Upper lobe of right lung (tissue), 1 donor: Measurements from ENCODE around the gene PAWR. TPM values are rescaled to one million over a fixed set of nuclear protein-coding genes. Genes with fewer than 3 reads are reported as not detected.

Source experiments
- ATAC-seq: fragments of 200-7000 bp; cut with Tn5 transposase; one replicate; pipeline ENCODE4 v1.9.1; 2020; ENCODE audit warnings: mild to moderate bottlenecking, moderate library complexity
- DNase-seq: peaks from one replicate; pipeline ENCODE4 v3.0.0-alpha.2; 2020
- H3K27ac ChIP-seq: fragments of 200-600 bp; one replicate; pipeline ENCODE4 v1.8.0; 2022
- H3K27me3 ChIP-seq: fragments of 200-600 bp; one replicate; pipeline ENCODE4 v1.8.0; 2022; ENCODE audit warnings: mild to moderate bottlenecking
- H3K36me3 ChIP-seq: fragments of 200-600 bp; one replicate; pipeline ENCODE4 v1.8.0; 2022
- H3K4me1 ChIP-seq: fragments of 200-600 bp; one replicate; pipeline ENCODE4 v1.8.0; 2022
- H3K4me3 ChIP-seq: fragments of 200-600 bp; one replicate; pipeline ENCODE4 v1.8.0; 2022; ENCODE audit warnings: mild to moderate bottlenecking
- H3K9me3 ChIP-seq: fragments of 200-600 bp; one replicate; pipeline ENCODE4 v1.8.0; 2022
- intact Hi-C: fragments of 100-400 bp; cut with DNase I; formaldehyde crosslinking; loops from one replicate; pipeline ENCODE4 v1.11.0; 2022
- total RNA-seq: library from RNA; stranded (reverse); fragmentation: NEBNext Ultra II Directional; extraction: Animal tissue kit (Norgen Biotek cat#: 25700); gene quantifications from one replicate; pipeline ENCODE4 v1.2.1, GENCODE V29; 2021
- TF ChIP-seq, protein P1 (sequence below): fragments of 200-600 bp; IDR thresholded peaks from one replicate; pipeline ENCODE4 v1.8.0; 2022; ENCODE audit warnings: antibody characterized with exemption
- donor health status: DM: no; HTN: yes; CAD: no; lungs with severe emphysema.

Gene PAWR
- total RNA-seq, 1 donor from 2014 or later: 73.5 TPM

DNA sequence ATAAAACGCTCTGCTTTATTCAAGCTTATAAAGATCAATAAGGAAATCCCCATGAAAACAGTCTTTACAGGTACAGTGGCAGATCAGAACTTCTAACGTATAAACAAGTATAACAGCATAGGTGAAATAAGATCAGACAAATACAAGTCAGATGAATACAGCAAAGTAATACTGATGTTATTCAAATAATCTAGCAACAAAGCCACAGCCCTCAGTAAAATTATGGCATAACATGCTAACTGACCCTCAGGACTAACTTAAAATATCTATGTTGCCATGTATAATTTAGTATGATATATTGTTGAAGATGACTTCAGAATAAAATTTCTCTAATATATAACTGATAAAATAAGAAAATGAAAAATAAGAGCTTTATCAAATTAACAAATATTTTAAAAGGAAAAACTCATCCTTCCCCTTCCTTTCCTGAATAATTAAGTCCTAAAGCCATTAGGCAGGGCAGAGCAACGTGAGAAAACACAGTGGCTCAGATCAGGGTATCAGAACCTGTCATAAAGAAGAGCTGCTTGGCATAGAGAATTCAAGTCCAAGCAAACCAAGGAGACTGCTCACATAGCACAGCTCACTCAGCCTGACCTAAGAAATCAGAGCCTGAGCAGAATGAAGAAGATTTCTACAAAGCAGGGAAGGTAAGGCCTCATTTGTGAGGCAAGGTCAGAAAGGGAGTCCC lies 70.7 kb downstream of the PAWR start:
- no peak for ATAC-seq
- Histone ChIP-seq H3K4me3 (no peak overlapping the region), H3K36me3 (peaks cover 15% of the 10 kb centered on the region)

DNA sequence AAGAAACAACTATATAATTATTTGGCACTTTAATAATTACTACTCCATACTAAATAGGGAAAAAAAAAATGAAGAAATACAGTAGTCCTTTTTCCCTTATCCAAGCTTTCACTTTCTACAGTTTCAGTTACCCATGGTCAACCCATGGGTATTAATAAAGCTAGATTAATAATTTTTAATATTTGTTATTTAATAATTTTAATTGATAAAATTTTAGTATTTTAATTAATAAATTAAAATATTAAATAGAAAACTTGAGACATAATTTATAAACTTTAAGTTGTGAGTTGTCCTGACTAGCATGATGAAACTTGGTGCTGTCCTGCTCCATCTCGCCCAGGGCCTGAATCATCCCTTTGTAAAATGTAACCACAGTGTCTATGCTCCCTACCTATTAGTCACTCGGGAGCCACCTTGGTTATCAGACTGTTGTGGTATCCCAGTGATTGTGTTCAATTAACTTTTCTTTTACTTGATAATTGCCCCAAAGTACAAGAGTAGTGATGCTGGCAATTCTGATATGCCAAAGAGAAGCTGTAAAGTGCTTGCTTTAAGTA lies 71.8 kb downstream of the PAWR start:
- Histone ChIP-seq H3K27me3 (no peaks in the 10 kb centered on the region), H3K4me1 (no peaks in the 10 kb centered on the region), H3K27ac (no peak overlapping the region), H3K36me3 (peaks cover 15% of the 10 kb centered on the region), H3K9me3 (no peaks in the 10 kb centered on the region), H3K4me3 (no peak overlapping the region)
- DNase-seq: no peak
- intact Hi-C loops: no loop called here
- TF ChIP-seq, protein P1, sequence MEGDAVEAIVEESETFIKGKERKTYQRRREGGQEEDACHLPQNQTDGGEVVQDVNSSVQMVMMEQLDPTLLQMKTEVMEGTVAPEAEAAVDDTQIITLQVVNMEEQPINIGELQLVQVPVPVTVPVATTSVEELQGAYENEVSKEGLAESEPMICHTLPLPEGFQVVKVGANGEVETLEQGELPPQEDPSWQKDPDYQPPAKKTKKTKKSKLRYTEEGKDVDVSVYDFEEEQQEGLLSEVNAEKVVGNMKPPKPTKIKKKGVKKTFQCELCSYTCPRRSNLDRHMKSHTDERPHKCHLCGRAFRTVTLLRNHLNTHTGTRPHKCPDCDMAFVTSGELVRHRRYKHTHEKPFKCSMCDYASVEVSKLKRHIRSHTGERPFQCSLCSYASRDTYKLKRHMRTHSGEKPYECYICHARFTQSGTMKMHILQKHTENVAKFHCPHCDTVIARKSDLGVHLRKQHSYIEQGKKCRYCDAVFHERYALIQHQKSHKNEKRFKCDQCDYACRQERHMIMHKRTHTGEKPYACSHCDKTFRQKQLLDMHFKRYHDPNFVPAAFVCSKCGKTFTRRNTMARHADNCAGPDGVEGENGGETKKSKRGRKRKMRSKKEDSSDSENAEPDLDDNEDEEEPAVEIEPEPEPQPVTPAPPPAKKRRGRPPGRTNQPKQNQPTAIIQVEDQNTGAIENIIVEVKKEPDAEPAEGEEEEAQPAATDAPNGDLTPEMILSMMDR: no peak
- no peak for ATAC-seq

More for the DNA sequence above, 70.7 kb downstream of the PAWR start:
- no peaks in the 10 kb centered on the region for H3K4me1 ChIP-seq
- H3K27ac ChIP-seq: no peak overlapping the region
- TF ChIP-seq, protein P1: no peak
- intact Hi-C loops: no loop called here
- H3K27me3 ChIP-seq: no peaks in the 10 kb centered on the region
- no peaks in the 10 kb centered on the region for H3K9me3 ChIP-seq
- no peak for DNase-seq

DNA sequence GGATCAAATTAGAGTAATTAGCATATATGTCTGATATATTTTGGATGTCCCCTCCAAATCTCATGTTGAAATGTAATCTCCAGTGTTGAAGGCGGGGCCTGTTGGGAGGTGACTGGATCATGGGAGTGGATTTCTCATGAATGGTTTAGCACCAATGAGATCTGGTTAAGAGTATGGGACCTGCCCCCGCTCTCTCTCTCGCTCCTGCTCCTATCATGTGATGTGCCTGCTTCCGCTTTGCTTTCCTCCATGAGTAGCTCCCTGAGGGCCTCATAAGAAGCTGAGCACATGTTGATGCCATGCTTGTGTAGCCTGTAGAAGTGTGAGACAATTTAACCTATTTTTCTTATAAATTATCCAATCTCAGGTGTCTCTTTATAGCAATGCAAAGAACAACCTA lies 73.1 kb downstream of the PAWR start:
- TF ChIP-seq, protein P1: no peak
- H3K36me3 ChIP-seq: peaks cover 15% of the 10 kb centered on the region
- intact Hi-C loops: no loop called here

DNA sequence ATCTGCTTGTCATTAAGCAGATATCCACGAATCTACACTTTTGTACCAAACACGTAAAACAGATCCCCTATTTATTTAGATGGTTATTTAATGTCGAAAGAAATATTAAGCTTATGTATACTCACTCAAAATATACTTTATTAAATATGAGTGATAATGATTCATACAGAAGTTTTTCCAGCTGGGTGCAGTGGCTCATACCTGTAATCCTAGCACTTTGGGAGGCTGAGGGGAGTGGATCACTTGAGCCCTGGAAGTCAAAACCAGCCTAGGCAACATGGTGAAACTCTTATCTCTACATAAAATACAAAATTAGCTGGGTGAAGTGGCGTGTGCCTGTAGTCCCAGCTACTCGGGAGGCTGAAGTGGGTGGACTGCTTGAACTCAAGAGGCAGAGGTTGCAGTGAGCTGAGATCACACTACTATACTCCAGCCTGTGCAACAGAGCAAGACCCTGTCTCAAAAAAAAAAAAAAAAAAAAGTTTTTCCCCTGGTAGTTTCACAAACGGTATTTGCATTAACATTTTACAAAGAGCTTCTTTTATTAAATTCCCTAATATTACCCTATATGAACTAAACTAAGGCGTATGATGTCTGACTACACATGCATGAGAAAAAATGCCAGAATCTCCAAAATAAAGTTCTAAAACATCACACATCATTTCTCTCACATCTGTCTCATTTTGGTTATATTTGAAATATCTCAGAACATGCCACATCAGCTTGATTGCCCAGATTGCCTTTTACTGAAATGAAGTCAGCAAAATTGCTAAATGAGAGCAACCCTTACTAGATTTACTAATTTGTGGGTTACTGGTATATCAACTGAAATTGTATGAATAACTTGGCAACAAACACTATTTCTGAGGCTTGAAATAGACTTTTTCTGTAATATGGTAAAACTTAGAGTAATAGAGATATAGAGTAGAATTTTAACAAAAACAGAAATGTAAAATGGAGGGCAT lies 74.9 kb downstream of the PAWR start:
- ATAC-seq (peak; percentile 66), DNase-seq (no peak)
- H3K4me1 ChIP-seq: no peaks in the 10 kb centered on the region
- H3K36me3 ChIP-seq: peaks cover 15% of the 10 kb centered on the region
- no peak overlapping the region for H3K4me3 ChIP-seq
- TF ChIP-seq, protein P1: no peak
- H3K27ac ChIP-seq: no peak overlapping the region
- intact Hi-C loops: no loop called here
- no peaks in the 10 kb centered on the region for H3K27me3 ChIP-seq
- no peaks in the 10 kb centered on the region for H3K9me3 ChIP-seq

More for the DNA sequence above, 73.1 kb downstream of the PAWR start:
- Histone ChIP-seq H3K4me1 (no peaks in the 10 kb centered on the region), H3K27me3 (no peaks in the 10 kb centered on the region), H3K4me3 (no peak overlapping the region), H3K27ac (no peak overlapping the region), H3K9me3 (no peaks in the 10 kb centered on the region)
- ATAC-seq: no peak
- no peak for DNase-seq

DNA sequence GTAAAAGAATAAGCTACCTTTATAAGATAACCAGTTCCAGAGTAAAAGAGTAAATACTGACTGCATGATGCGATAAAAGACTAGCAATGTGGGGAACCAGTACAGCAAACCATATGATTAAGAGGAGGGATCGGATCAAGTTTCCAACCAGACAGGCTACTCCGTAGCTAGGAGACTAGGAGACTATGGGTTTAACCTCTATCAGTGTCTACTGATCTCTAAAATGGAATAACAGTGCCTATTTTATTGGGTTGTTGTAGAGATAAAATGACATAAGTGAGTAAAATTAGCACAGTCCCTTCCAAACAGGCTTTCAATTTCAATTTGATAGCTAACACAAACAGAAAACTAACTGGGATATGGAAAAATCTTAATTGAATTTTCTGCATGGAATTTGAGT lies 76.0 kb downstream of the PAWR start:
- no peaks in the 10 kb centered on the region for H3K4me1 ChIP-seq
- no peak overlapping the region for H3K4me3 ChIP-seq
- no peak for ATAC-seq
- H3K27me3 ChIP-seq: no peaks in the 10 kb centered on the region
- intact Hi-C loops: no loop called here
- H3K9me3 ChIP-seq: no peaks in the 10 kb centered on the region
- no peak for DNase-seq
- peaks cover 5% of the 10 kb centered on the region for H3K36me3 ChIP-seq
- TF ChIP-seq, protein P1: no peak
- H3K27ac ChIP-seq: no peak overlapping the region
